ENCODE data around the gene SDF4.

The SDF4 gene, protein sequence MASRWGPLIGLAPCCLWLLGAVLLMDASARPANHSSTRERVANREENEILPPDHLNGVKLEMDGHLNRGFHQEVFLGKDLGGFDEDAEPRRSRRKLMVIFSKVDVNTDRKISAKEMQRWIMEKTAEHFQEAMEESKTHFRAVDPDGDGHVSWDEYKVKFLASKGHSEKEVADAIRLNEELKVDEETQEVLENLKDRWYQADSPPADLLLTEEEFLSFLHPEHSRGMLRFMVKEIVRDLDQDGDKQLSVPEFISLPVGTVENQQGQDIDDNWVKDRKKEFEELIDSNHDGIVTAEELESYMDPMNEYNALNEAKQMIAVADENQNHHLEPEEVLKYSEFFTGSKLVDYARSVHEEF

DNA sequence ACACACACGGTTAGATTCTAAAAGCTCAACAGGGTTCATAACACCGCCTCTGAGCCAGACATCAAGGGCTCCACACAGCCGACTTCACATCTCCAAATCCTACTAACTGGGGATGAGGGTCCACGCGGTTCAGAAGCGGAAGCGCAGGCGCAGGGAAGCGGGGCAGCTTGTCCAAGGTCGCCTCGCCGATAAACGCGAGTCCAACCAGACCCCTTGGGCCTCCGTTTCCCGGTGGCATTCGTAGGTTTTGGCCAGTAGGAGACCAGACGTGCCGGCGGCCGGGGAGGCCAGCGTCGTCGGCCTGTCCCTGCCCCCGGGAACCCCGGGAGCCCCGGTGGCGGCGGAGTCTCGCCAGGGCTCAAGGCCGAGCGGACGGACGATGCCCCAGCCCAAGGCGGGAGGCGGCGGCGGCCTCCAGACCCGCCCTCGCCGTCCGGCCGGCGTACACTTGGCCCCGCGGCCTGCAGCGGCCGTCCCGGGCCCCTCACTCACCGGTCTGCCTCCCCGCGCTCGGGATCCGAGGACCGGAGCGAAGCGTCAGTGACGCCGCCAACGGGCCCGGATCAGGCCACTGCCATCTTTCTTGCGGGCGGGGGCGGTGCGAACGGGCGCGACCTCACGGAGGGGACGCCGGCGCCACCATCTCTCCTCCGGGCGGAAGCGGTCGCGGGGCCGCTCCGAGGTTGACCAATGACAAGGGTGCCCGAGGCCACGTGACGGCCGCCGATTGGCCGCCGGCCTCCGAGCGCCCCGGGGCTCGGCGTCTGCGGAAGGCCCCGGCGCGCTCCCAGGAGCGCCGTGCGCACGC, at the start of gene SDF4:
Gene SDF4 (minus strand): TSS at position 602 of the 808 bp plus-strand sequence. CDS start 3,229 bp downstream, outside the sequence.
- DNase-seq (ENCODE audit: low read depth), result peak; percentile 92

DNA sequence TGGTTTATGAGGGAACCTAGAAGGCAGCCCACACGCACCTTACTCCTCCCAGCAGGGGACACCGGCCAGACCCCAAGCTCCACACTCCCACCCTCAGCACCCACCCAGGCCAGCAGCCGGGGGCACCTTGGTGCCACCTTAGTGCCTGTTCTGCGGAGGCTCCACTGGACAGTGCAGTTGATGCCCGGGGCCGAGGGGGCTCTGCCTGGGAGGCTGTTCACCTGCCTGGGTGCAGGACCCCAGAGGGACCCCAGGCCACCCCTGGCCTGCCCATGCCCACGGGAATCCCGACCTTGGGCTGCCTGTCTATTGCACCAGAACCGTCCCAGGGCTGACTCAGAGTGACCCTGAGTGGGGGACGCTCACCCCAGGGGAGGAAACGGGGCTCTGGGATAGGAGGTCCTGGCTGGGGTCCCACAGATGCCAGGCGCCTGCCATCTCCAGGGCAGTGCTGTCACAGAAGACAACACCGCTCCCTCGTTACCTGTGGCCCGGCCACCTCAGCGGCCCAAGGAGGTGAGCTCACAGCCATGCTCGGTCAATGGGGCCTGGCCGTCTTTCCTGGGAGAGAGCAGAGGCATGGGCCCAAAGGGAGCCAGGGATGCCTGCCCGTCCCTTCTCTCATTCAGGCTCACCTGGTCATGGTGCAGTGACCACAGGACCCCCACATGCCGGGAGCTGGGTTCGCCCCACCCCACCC, 49.1 kb upstream of the SDF4 start:
- DNase-seq (ENCODE audit: low read depth), result no peak

DNA sequence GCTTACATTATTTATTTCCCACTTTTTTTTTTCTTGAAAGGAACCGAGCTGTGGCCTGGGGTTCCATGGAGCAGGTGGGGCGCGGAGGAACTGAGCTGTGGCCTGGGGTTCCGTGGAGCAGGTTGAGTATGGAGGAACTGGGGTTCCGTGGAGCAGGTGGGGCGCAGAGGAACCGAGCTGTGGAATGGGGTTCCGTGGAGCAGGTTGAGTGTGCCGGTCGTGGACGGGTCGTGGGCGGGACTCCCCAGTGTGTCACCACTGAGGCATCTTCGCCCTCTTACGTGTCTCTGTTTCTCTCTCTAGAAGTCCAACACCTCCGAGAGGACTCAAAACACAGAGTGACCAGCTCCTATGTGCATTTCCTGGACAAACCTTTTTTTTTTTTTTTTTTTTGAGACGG, 47.2 kb upstream of the SDF4 start:
- no peak for DNase-seq (ENCODE audit: low read depth)

DNA sequence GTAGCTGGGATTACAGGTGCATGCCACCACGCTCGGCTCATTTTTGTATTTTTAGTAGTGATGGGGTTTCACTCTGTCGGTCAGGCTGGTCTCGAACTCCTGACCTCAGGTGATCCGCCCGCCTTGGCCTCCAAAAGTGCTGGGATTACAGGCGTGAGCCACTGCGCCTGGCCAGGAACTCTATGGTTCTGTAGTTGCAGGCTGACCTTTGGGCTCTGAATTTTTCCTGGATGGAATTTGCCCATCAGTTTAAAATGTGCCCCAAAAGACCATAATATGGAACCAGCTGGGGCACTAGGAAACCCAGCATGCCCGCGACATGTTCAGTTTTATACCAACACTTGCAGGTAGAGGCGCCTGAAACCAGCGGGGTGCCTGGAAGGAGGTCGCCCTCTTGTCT, 46.8 kb upstream of the SDF4 start:
- no peak for DNase-seq (ENCODE audit: low read depth)

DNA sequence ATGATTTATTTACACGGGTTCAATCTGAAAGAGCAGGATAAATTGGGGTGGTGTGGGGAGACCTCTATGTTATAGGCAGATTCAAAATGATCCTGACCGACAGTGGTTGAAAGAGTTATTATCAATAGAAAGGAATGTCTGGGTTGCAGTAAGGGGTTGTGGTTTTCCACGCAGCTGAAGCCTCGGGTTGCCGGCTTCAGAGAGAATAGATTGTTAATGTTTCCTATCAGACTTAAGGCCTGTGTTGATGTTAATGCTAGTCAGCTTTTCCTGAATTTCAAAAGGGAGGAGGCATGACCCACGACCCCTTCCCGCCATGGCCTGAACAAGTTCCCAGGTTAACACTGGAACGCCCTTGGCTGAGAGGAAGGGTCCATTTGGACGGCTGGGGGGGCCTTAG, 44.0 kb upstream of the SDF4 start:
- no peak for DNase-seq (ENCODE audit: low read depth)

DNA sequence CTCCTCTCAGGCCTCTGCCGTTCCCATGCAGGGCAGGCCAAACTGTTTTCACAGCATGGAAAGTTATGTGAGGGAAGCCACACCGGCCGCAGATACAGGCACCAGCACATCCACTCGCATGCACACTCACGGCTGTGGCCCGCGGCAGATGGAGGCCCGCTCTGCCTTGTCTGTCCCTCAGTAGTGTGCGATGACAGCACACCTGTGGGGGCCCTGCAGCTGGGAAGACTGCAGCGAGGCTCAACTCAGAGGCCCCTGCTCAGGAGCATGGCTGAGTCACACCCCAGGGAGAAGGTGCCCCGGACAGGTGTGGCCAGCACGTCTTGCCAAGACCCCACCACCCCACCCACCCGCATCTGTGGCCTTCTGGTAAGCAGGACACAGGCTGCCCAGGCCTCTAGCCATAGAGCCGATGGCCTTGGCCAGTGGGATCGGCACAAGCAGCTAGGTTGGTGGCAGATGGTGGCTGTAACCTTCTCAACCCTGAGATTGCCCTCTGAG, 43.2 kb upstream of the SDF4 start:
- DNase-seq (ENCODE audit: low read depth), result no peak

DNA sequence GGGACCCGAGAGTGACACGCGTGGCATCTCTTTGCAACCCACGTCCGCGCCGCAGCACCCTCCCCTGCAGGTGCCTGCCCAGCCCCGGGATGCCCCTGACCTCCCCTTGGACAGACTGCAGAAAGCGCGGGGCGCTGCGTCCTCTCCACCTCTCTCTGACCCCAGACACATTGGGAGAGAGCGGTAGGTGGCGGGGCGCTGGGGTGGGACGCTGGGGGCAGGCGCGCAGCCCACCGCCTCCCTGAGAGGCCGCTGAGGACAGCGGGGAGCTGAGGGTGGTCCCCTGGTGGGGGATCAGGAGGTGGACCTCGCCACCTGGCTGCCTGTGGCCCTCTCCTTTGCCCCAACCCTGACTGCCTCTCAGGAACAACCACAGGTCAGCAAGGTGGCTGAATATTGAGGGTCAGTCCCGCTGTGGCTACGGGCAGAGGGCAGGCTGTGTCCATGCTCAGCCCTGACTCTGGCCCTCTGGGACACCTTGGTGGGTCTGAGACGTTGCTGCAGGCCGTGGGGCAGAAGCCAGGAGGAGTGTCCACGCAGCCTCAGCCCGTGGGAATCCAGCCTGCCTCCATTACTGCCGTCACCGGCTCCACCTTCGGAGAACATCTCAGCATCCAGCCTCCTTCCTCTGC, 42.6 kb upstream of the SDF4 start:
- DNase-seq (ENCODE audit: low read depth), result no peak

DNA sequence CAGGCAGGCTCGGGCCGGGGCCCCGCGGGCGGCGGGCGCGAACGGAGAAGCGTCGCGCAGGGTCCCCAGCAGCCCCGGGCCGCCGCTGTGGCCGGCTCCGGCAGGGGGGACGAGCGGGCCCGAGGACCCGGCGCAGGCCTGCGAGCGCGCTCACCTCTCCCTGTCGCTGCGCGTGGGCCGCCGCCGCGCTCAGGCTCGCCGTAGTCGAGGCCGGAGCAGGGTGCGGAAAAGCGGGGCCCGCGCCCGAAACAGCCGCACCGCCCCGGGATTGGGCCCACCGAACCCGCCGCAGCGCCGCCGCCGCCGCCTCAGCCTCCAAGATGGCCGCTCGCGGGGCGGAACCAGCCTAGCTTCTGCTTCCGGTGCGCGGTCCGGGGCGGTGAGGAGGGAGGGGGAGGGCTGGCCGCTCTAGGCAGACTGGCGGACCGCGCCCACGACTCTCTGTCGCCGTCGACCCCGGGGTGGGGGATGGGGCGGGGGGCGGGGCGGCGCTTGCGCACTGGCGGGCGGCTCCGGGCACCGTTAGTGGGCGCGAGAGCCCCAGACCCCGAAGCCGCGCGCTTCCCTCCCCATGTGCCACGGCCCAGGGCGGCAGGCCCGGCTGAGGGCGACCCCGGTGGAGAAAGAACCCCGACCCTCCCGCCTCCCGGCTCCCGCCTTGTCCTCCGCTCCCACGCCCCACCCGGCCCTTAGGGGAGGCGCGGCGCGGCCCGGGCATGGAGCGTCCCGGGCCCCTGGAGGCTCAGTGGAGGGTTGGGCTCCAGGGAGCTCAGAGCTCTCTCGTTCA, 41.9 kb upstream of the SDF4 start, which contains the start of gene UBE2J2:
Gene UBE2J2 (minus strand): TSS at position 343 of the 787 bp plus-strand sequence. CDS start 5,862 bp downstream, outside the sequence.
- DNase-seq (ENCODE audit: low read depth), result peak; percentile 85

DNA sequence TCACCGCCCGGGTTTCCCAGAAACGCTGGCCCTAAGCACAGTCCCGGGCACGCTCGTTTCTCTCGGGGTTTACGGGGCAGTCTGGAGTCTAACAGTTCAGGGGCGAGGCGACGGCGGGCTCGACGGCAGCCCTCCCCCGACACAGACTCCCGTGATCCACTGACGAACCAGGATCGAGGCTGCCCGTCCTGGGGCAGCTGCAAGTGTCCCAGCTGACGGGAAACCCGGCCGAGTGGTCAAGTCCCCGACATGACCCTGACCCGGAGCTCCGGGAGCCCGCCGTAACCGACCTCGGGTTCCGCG, 41.4 kb upstream of the SDF4 start:
- DNase-seq (ENCODE audit: low read depth), result no peak

DNA sequence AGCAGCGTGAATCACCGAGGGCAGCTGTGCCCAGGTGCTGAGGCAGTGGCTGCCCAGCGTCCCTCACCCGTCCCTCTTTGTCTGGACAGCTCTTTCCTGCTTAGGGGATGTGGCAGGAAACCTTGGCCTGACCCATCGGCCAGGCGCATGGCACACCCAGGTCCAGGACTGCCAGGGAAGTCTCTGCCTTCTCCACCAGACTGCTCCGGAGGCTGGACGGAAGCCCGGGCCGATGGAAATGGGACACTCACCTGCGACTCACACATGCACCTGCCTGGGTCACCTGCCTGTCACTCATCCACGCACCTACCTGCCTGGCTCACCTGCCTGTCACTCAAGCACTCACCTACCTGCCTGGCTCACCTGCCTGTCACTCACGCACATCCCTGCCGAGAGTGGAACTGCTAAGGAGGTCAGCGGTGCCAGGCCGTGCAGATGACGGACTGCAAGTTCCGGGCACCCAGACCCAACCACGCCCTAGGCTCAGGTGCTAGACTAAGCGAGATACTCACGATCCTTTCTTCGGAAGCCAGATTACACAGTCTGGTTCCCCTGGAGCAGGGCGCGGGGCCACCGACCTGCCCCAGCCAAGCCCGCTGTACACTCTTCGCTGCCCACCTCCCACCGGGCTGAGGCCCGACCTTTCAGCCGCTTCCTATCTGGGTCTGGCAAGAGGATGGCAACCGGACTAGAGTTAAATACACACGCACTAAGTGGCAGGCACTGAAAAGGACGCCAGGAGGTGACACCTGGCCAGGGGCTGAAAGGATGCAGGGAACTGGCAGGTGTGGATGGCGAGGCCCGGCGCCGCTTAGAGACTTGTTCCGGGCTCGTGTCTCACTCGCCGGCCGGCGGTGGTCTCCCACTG, 40.8 kb upstream of the SDF4 start:
- no peak for DNase-seq (ENCODE audit: low read depth)

DNA sequence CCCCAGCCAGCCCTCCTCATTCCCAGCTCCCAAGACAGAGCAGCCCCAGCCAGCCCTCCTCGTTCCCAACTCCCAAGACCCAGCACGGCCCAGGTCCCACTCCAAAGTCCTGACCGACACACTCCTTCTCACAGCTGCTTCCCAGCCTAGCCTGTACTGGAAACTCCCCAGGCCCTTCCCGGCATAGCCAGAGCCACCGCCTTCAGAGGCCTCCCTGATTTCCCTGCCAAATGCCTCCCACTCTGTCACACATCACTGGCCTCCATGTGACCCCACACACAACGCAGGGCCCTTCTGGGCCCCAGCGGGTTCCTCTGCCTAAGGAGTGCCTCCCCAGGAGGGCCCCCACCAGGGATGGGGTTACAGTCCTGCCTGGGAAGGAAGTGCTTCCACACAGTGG, 39.0 kb upstream of the SDF4 start:
- no peak for DNase-seq (ENCODE audit: low read depth)

DNA sequence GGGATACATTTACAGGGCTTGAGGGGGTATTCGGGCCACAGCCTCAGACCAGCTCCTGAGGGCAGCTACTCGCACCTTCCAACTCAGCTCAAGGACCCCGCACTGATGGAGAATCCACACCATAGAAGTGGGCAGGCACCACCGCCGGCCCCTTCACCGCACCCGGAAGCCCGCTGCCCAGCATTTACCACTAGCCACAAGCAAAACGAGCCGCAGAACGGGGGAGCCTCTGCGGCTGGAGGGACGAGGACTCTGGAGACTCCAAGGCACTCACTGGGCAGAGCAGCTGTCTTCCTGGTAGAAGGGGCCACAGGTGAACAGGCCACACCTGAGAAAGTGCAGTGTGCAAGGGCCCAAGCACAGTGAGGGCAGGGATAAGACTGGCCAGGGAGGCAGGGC, 36.5 kb upstream of the SDF4 start:
- no peak for DNase-seq (ENCODE audit: low read depth)

DNA sequence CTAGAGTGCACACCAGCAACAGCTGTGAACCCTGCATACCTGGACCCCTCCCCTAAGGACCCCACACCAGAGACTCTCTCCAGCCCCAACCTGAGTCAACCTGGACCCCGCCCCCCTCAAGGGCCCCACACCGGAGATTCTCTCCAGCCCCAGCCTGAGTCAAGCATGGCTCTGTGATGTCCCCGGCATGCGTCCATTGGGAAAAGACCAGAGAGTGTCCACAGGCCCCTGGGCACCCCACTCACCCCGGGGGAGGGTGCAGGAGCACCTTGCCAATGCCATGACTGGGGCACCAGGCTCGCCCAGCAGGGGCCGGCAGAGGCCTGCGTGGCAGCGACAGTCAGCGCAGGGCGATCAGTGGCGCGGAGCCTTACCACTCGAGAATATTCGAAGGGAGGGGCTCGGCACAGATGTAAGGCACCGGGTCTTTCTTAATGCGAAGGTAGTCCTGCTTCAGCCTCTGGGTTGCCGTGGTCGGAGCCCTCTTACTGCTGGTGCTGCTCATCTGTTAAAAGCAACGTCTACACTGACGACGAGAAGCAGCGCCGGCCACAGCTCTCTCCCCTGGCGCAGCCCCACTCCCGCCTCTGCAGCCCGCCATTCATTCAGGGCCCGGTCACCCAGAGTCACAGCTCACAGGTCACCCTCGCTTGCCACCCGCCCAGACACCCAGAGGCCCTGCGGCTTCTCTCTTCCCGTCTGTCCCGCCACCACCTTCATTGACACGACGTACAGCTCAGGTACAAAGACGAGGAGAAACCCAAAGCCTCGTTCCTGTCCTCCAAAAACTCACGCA, 35.9 kb upstream of the SDF4 start:
- DNase-seq (ENCODE audit: low read depth), result no peak

DNA sequence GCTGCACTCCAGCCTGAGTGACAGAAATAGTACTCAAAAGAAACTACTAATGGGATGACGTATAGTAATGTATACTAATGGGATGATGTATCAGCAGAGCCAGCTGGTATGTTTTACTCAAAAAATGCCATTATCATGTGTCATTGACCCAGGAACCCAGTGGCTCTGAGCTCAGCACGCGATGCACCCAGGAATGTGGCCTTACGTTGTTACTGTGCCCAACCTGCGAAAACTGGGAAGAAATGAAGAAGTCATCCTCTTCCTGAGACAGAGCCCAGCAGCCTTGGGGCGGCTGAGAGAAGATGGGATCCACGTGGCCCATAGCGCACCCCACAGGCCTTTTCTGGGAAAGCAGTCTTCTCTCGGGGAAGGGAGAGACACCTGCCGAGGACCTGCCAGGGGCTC, 33.1 kb upstream of the SDF4 start:
- no peak for DNase-seq (ENCODE audit: low read depth)

DNA sequence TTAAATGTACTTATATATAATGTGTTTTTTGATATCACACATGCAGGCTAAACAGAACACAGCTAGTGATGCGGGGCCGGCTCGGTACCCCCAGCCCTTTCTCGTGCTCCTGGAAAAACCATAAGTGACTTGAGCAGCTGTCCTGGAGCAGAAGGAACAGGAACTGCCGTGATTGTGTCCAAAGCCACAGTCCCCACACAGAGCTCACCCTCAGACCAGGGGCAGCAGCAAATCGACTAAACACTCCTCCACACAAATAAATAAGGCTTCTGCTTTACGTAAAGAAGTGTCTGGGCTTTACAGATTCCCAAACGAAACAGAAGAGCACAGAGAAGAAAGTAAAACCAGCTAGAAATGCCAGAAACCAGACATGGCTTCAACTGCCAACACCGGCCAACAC, 32.2 kb upstream of the SDF4 start:
- no peak for DNase-seq (ENCODE audit: low read depth)

DNA sequence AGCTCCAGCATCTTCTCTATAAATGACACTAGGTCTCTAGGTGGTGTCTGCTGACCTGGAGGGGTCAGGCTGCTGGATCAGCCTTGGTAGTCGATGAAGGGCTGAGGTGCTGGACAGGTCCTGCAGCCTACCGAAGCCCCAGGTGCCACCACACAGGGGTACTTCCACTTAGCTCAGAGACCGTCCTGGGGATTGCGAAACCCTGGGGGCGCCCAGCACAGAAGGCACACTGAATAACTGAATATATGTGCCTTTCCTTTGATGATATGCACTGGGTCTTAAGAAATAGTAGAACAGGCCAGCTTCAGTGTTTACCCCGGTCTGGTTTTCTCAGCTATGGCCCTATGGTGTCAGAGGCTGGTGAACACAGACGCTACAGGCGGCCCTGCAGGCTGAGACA, 31.0 kb upstream of the SDF4 start:
- no peak for DNase-seq (ENCODE audit: low read depth)

DNA sequence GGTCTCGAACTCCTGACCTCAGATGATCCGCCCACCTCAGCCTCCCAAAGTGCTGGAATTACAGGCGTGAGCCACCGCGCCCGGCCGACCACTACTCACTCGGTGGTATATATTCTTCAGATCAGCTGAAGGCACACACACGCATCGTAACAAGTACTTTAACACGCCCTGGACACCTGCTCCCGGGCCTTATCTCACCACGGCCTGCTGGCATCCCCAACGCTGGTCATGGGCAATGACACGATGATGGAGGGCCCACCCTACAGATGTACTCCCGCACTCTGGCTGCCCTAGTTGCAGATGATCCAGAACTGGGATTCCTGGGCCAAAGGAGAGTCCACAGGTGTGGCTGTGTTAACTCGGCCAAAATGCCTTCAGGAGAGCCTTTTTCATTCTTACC, 30.3 kb upstream of the SDF4 start:
- no peak for DNase-seq (ENCODE audit: low read depth)

DNA sequence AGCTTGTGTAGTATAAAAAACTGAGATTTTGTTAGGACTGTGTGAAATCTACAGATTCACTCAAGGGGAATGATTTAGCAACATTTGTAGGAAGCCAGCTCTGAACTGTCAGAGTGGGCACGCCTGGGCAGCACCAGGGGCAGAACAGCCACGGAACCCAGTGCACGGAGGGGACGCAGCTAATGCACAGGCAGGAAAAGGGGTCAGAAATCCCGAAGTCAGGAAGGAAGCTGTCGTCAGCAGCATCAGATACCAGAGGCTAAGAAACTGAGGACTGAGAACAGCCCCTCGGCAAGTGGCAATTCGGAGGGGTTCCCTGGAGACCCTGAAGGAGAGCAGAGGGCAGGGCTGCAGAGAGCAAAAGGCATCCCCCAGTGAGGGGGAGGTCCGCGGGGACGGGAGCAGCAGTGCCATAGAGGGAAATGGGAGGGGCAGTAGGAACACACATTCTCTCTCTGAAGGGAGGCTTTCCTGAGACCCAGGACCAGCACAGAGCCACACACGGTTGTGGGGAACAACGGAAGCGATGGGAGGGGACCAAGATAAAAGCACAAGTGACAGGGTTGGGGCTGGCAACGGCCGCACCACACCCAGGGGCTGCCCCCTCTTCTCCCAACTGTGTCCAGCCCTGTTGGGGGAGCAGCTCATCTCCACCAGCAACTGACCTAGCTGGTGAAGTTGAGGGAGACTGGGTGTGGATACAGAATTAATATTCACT, 29.2 kb upstream of the SDF4 start:
- DNase-seq (ENCODE audit: low read depth), result no peak
